GM19452 (cell line): Measurements from ENCODE around the gene OTOR.

Experiments
- ATAC-seq: cut with Tn5 transposase; IDR thresholded peaks from one replicate; pipeline ENCODE4 v1.9.1; 2021; ENCODE audit not compliant: unreplicated experiment

Gene OTOR

GRCh38 chr20:16747291-16747811, 807 bp upstream of the OTOR start:
- ATAC-seq = no peak

- ATAC-seq = no peak
Measured at GRCh38 chr20:16749573-16749972, 1.4 kb downstream of the OTOR start.

GRCh38 chr20:16752082-16752481, 3.9 kb downstream of the OTOR start:
- ATAC-seq = no peak

- ATAC-seq = no peak
Measured at GRCh38 chr20:16752901-16753300, 4.7 kb downstream of the OTOR start.

- no peak for ATAC-seq
Measured at GRCh38 chr20:16758454-16759180, 10.5 kb downstream of the OTOR start.

GRCh38 chr20:16759181-16759563, 11.0 kb downstream of the OTOR start:
- no peak for ATAC-seq

GRCh38 chr20:16760431-16761304, 12.5 kb downstream of the OTOR start:
- no peak for ATAC-seq

- ATAC-seq = no peak
Measured at GRCh38 chr20:16761305-16761829, 13.2 kb downstream of the OTOR start.

- no peak for ATAC-seq
Measured at GRCh38 chr20:16764560-16764959, 16.4 kb downstream of the OTOR start.

- no peak for ATAC-seq
Measured at GRCh38 chr20:16771213-16771612, 23.1 kb downstream of the OTOR start.

GRCh38 chr20:16775961-16776360, 27.8 kb downstream of the OTOR start:
- ATAC-seq = no peak

- ATAC-seq = no peak
Measured at GRCh38 chr20:16777126-16777525, 29.0 kb downstream of the OTOR start.

- ATAC-seq = no peak
Measured at GRCh38 chr20:16778159-16778558, 30.0 kb downstream of the OTOR start.

GRCh38 chr20:16781496-16781895, 33.3 kb downstream of the OTOR start:
- ATAC-seq = no peak

- no peak for ATAC-seq
Measured at GRCh38 chr20:16785226-16785625, 37.1 kb downstream of the OTOR start.
